CD4-positive, alpha-beta T cell treated with Interleukin-21 for 1 hour (primary cell): Measurements from ENCODE around the gene OR2A42.
"Not testable (repeated sequence)": the region's sequence is repeated elsewhere in the genome, so short reads cannot be mapped to it uniquely, and the experiment has no call there.

Experiments used
- DNase-seq: peaks from one replicate; pipeline ENCODE4 v3.0.0-alpha.2; 2020

OR2A42 gene

GRCh38 chr7:144239365-144239764 is at the start of gene OR2A42:
Gene OR2A42, minus strand, starts transcription at chr7:144239605. Its CDS starts 6,762 bp downstream, at chr7:144232843.
- not testable (repeated sequence) for DNase-seq

- not testable (repeated sequence) for DNase-seq
Measured at GRCh38 chr7:144287171-144287784, 47.9 kb upstream of the OR2A42 start.

GRCh38 chr7:144283716-144284115 is 44.3 kb upstream of the OR2A42 start:
- not testable (repeated sequence) for DNase-seq

GRCh38 chr7:144282490-144282889 is 43.1 kb upstream of the OR2A42 start:
- DNase-seq: not testable (repeated sequence)

- DNase-seq: not testable (repeated sequence)
Measured at GRCh38 chr7:144281981-144282380, 42.6 kb upstream of the OR2A42 start.

GRCh38 chr7:144280010-144280409 is 40.6 kb upstream of the OR2A42 start:
- not testable (repeated sequence) for DNase-seq

GRCh38 chr7:144275281-144275680 is 35.9 kb upstream of the OR2A42 start:
- DNase-seq: not testable (repeated sequence)

GRCh38 chr7:144269188-144269587 is 29.8 kb upstream of the OR2A42 start, which contains the start of gene CTAGE8:
Gene CTAGE8, minus strand, starts transcription at chr7:144269288. Its CDS starts 38 bp downstream, at chr7:144269250.
- not testable (repeated sequence) for DNase-seq

- DNase-seq: not testable (repeated sequence)
Measured at GRCh38 chr7:144264692-144265091, 25.3 kb upstream of the OR2A42 start, which contains the start of gene OR2A7. Gene OR2A7, minus strand, starts transcription at chr7:144264792. Its CDS starts 5,164 bp downstream, at chr7:144259628.

GRCh38 chr7:144262128-144262527 is 22.7 kb upstream of the OR2A42 start:
- DNase-seq: not testable (repeated sequence)

- DNase-seq: not testable (repeated sequence)
Measured at GRCh38 chr7:144259067-144259466, 19.7 kb upstream of the OR2A42 start.

- no peak for DNase-seq
Measured at GRCh38 chr7:144256112-144256511, 16.7 kb upstream of the OR2A42 start.

GRCh38 chr7:144255471-144255897 is 16.1 kb upstream of the OR2A42 start:
- no peak for DNase-seq

GRCh38 chr7:144252307-144252706 is 12.9 kb upstream of the OR2A42 start:
- DNase-seq: not testable (repeated sequence)

GRCh38 chr7:144247674-144248330 is 8.4 kb upstream of the OR2A42 start:
- not testable (repeated sequence) for DNase-seq

- DNase-seq: not testable (repeated sequence)
Measured at GRCh38 chr7:144246967-144247366, 7.6 kb upstream of the OR2A42 start.

- DNase-seq: not testable (repeated sequence)
Measured at GRCh38 chr7:144245372-144245771, 6.0 kb upstream of the OR2A42 start.

GRCh38 chr7:144238530-144239082 is 799 bp downstream of the OR2A42 start:
- DNase-seq: not testable (repeated sequence)

- DNase-seq: not testable (repeated sequence)
Measured at GRCh38 chr7:144233039-144233438, 6.4 kb downstream of the OR2A42 start.

GRCh38 chr7:144231027-144231426 is 8.4 kb downstream of the OR2A42 start:
- DNase-seq: not testable (repeated sequence)

- DNase-seq: not testable (repeated sequence)
Measured at GRCh38 chr7:144228810-144229209, 10.6 kb downstream of the OR2A42 start.

GRCh38 chr7:144226866-144227265 is 12.5 kb downstream of the OR2A42 start:
- not testable (repeated sequence) for DNase-seq

GRCh38 chr7:144223675-144224074 is 15.7 kb downstream of the OR2A42 start:
- not testable (repeated sequence) for DNase-seq

- not testable (repeated sequence) for DNase-seq
Measured at GRCh38 chr7:144220531-144220930, 18.9 kb downstream of the OR2A42 start.
